ENCODE data around the gene PGAP2. TPM values are rescaled to one million over a fixed set of nuclear protein-coding genes. Genes with fewer than 3 reads are reported as not detected.

The PGAP2 gene
- total and polyA plus RNA-seq, 2 of the 4 experiments (the other 2 are of a cell fraction), result 10.6 to 31.3 TPM

DNA sequence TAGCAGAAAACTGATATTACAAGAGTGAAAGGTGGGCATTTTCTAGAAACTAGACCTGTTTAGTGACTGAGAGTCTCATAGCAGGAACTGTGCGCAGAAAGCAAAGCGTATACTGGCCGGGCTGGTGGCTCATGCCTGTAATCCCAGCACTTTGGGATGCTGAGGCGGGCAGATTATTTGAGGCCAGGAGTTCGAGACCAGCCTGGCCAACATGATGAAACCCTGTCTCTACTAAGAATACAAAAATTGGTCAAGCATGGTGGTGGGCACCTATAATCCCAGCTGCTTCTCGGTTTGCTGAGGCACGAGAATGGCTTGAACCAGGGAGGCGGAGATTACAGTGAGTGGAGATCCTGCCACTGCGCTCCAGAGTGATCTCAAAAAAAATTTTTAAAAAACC is 9.2 kb upstream of the PGAP2 start:
- Histone ChIP-seq H3K18ac (ENCODE audit: low read depth, low read length) (no peak overlapping the region), H3K4ac (ENCODE audit: low read depth, low read length) (no peak overlapping the region), H2AFZ (replicated peaks; ENCODE audit: low read length, poor library complexity) (no peak overlapping the region), H3K4me1 (ENCODE audit: control insufficient read depth, insufficient read depth, low read length) (no peaks in the 10 kb centered on the region; the same call in 1 of the 2 replicates), H4K5ac (ENCODE audit: low read depth, low read length) (no peak overlapping the region), H3K9me1 (ENCODE audit: insufficient read depth, low read length) (peaks cover 7% of the 10 kb centered on the region; the same call in 1 of the 2 replicates), H3K56ac (ENCODE audit: extremely low read depth, insufficient read depth, low read length) (no peak overlapping the region), H3K4me2 (ENCODE audit: low read depth, low read length) (no peak overlapping the region), H3K79me1 (ENCODE audit: low read depth in 1 of 2, low read length in 2 of 2) (peaks cover 4 to 23% of the 10 kb centered on the region in 2 experiments; a peak in 2 of 4 replicates), H2AK9ac (replicated peaks; ENCODE audit: low read depth, low read length, poor library complexity) (no peak overlapping the region), H3K4me3 (ENCODE audit: insufficient read depth, low read depth, low read length) (no peak overlapping the region), H3K9ac (ENCODE audit: low read depth, low read length) (no peak overlapping the region), H2AK5ac (ENCODE audit: low read depth, low read length) (no peak overlapping the region), H3K27me3 (ENCODE audit: control insufficient read depth, insufficient read depth, low read length) (no peaks in the 10 kb centered on the region), H2BK5ac (ENCODE audit: low read depth, low read length, poor library complexity, severe bottlenecking) (no peak overlapping the region), H3K27ac (ENCODE audit: insufficient read depth, low read length) (no peak overlapping the region), H2BK120ac (ENCODE audit: low read depth, low read length) (no peak overlapping the region), H3K9me3 (ENCODE audit: control insufficient read depth, insufficient read depth, low read length) (no peaks in the 10 kb centered on the region), H3K14ac (replicated peaks; ENCODE audit: low read depth, low read length) (no peak overlapping the region), H3K36me3 (ENCODE audit: control insufficient read depth, insufficient read depth, low read length) (peaks cover 3% of the 10 kb centered on the region; the same call in 1 of the 2 replicates), H2BK20ac (ENCODE audit: low read depth, low read length) (no peak overlapping the region), H4K91ac (ENCODE audit: insufficient read depth, low read depth, low read length) (no peak overlapping the region), H4K20me1 (ENCODE audit: insufficient read depth, low read length) (peaks cover 30% of the 10 kb centered on the region), H2BK15ac (ENCODE audit: low read depth, low read length) (no peak overlapping the region), H3K23ac (ENCODE audit: low read depth, low read length) (no peak overlapping the region), H4K8ac (ENCODE audit: low read depth in 2 of 2, low read length in 2 of 2) (no peak overlapping the region)
- WGBS, 2 experiments (ENCODE audit: extremely low coverage in 2 of 2, insufficient read length in 1 of 2), result 100% methylated on average over 3 of the region's 9 CpGs; no CpG with 5 or more reads in 1 of the 2 experiments
- BruUV-seq (replicated peaks), result no TSS peak
- POLR2A ChIA-PET (ENCODE audit: unreplicated experiment), result no interaction called here
- in situ Hi-C loops (cut with MboI; ENCODE audit: low sequenced_read_pairs) (no loop called here), intact Hi-C loops (cut with micrococcal nuclease) (loop anchor here (5.0 kb wide), 1 partner anchor 43 kb away; the partner anchor contains the start of gene RHOG), dilution Hi-C loops (cut with HindIII; ENCODE audit: low sequenced_read_pairs, unreplicated experiment) (no loop called here)
- TF ChIP-seq, protein P1, sequence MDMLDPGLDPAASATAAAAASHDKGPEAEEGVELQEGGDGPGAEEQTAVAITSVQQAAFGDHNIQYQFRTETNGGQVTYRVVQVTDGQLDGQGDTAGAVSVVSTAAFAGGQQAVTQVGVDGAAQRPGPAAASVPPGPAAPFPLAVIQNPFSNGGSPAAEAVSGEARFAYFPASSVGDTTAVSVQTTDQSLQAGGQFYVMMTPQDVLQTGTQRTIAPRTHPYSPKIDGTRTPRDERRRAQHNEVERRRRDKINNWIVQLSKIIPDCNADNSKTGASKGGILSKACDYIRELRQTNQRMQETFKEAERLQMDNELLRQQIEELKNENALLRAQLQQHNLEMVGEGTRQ (IDR thresholded peaks at IDR 0.05; ENCODE audit: low read depth, low read length), result no peak
- TF ChIP-seq MAFK (IDR thresholded peaks at IDR 0.05; ENCODE audit: low read depth, low read length) (no peak), POLR2A (IDR thresholded peaks at IDR 0.05; ENCODE audit: low read depth, low read length) (no peak), RAD21 (IDR thresholded peaks at IDR 0.05; ENCODE audit: low read length) (no peak), FOS (IDR thresholded peaks at IDR 0.05; ENCODE audit: low read depth, low read length) (no peak), CHD1 (IDR thresholded peaks at IDR 0.05; ENCODE audit: low read depth, low read length) (no peak), NFE2L2 (IDR thresholded peaks at IDR 0.05; ENCODE audit: low read depth, low read length) (no peak), CEBPB (IDR thresholded peaks at IDR 0.05; ENCODE audit: low read depth, low read length) (no peak), SMC3 (IDR thresholded peaks at IDR 0.05; ENCODE audit: low read depth, low read length) (no peak), RFX5 (IDR thresholded peaks at IDR 0.05; ENCODE audit: low read depth, low read length) (no peak), MAZ (IDR thresholded peaks at IDR 0.05; ENCODE audit: borderline replicate concordance, low read depth, low read length) (no peak), MXI1 (IDR thresholded peaks at IDR 0.05; ENCODE audit: borderline replicate concordance, low read depth, low read length) (no peak), BHLHE40 (IDR thresholded peaks at IDR 0.05; ENCODE audit: low read depth, low read length) (no peak), RCOR1 (IDR thresholded peaks at IDR 0.05; ENCODE audit: insufficient replicate concordance, low read length) (no peak)
- TF ChIP-seq, protein P2, sequence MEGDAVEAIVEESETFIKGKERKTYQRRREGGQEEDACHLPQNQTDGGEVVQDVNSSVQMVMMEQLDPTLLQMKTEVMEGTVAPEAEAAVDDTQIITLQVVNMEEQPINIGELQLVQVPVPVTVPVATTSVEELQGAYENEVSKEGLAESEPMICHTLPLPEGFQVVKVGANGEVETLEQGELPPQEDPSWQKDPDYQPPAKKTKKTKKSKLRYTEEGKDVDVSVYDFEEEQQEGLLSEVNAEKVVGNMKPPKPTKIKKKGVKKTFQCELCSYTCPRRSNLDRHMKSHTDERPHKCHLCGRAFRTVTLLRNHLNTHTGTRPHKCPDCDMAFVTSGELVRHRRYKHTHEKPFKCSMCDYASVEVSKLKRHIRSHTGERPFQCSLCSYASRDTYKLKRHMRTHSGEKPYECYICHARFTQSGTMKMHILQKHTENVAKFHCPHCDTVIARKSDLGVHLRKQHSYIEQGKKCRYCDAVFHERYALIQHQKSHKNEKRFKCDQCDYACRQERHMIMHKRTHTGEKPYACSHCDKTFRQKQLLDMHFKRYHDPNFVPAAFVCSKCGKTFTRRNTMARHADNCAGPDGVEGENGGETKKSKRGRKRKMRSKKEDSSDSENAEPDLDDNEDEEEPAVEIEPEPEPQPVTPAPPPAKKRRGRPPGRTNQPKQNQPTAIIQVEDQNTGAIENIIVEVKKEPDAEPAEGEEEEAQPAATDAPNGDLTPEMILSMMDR (conservative IDR thresholded peaks at IDR 0.05; ENCODE audit: low read depth, low read length), result no peak
- TF ChIP-seq, protein P3, sequence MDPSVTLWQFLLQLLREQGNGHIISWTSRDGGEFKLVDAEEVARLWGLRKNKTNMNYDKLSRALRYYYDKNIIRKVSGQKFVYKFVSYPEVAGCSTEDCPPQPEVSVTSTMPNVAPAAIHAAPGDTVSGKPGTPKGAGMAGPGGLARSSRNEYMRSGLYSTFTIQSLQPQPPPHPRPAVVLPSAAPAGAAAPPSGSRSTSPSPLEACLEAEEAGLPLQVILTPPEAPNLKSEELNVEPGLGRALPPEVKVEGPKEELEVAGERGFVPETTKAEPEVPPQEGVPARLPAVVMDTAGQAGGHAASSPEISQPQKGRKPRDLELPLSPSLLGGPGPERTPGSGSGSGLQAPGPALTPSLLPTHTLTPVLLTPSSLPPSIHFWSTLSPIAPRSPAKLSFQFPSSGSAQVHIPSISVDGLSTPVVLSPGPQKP (IDR thresholded peaks at IDR 0.05; ENCODE audit: borderline replicate concordance, low read depth, low read length), result no peak
- DNase-seq, result no peak
- no peak for ATAC-seq (ENCODE audit: low read depth)
- CTCF ChIA-PET, result interaction anchor here (1.7 kb wide), 1 partner anchor 8 kb away, joined by 6 read pairs; no protein-coding TSS in a partner anchor
